ENCODE measurements around the gene XPO5.
"Not testable (repeated sequence)": the region's sequence is repeated elsewhere in the genome, so short reads cannot be mapped to it uniquely, and the experiment has no call there.

DNA sequence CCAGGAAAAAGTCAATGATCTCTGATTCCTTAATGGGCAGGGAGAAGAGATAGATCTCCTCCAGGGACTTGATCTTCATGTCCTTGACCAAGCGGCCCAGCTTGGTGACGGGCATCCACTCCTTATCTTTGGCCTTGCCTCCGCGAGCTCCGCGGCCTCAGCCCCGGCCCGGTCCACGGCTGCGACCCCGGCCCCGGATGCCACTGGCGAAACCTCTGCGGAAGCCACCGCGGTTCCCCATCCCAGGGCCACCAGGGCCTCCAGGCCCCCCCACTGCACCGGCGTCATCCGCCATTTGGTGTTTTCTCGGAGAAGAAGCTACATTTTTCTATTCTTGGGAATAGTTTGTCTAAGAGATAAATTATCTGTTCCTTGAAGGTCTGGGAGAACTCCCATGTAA lies 36.4 kb downstream of the XPO5 start:
- TF ChIP-seq, protein P1, sequence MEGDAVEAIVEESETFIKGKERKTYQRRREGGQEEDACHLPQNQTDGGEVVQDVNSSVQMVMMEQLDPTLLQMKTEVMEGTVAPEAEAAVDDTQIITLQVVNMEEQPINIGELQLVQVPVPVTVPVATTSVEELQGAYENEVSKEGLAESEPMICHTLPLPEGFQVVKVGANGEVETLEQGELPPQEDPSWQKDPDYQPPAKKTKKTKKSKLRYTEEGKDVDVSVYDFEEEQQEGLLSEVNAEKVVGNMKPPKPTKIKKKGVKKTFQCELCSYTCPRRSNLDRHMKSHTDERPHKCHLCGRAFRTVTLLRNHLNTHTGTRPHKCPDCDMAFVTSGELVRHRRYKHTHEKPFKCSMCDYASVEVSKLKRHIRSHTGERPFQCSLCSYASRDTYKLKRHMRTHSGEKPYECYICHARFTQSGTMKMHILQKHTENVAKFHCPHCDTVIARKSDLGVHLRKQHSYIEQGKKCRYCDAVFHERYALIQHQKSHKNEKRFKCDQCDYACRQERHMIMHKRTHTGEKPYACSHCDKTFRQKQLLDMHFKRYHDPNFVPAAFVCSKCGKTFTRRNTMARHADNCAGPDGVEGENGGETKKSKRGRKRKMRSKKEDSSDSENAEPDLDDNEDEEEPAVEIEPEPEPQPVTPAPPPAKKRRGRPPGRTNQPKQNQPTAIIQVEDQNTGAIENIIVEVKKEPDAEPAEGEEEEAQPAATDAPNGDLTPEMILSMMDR (conservative IDR thresholded peaks at IDR 0.05; ENCODE audit: low read length), result not testable (repeated sequence)
- TF ChIP-seq EZH2phosphoT487 (IDR thresholded peaks at IDR 0.05; ENCODE audit: borderline replicate concordance, low read depth, low read length), result not testable (repeated sequence)

Data from OCI-LY7 (cell line).